Neural progenitor cell (in vitro differentiated cells): ENCODE measurements around the gene EBF4.

Experiments
- EZH2 ChIP-seq: fragments of 200-600 bp; sonication (generic); IDR thresholded peaks from 2 replicates; pipeline ENCODE4 v1.6.1; 2017; ENCODE audit warnings: antibody characterized with exemption, mild to moderate bottlenecking, moderate library complexity
- EZH2phosphoT487 ChIP-seq: fragments of 200-600 bp; sonication (generic); IDR thresholded peaks from 2 replicates; pipeline ENCODE4 v1.6.1; 2017; ENCODE audit warnings: antibody characterized with exemption
- TF ChIP-seq, protein P1 (sequence below): fragments of 200-600 bp; sonication (generic); IDR thresholded peaks from 2 replicates; pipeline ENCODE4 v1.5.1; 2017; ENCODE audit warnings: antibody characterized with exemption, mild to moderate bottlenecking

DNA sequence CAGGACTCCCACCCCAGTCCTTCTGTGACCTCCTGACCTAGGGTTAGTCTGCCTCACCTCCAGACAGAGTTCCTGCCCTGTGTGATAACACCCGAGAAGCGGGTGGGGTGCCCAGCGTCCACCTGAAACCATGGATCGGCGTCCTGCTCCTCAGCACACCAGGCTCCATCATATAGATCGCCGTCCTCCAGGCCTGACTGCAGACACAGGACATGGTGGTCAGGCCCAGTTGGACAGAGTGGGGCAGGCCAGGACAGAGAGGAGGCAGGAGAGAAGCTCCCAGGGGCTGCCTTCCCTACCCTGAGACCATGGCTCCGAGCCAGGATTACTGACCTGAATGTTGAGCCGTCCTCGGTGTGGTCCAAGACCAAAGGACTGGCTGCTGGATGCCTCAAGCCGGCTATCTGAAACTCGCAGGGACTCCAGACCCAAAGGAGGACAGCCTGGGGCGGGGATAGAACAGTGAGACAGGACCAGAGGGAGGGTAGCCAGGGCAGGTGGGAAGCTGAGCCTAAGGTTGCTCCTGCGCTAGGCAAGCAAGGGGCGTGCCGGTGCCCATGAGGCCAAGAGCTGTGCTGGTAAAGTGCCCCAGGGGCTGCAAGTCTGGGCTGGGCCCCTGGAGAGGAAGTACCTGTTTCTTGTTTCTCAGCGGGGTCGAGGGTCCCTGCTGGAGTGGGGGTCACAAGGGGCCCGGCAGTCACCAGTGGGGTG lies 105.7 kb downstream of the EBF4 start:
- TF ChIP-seq, protein P1, sequence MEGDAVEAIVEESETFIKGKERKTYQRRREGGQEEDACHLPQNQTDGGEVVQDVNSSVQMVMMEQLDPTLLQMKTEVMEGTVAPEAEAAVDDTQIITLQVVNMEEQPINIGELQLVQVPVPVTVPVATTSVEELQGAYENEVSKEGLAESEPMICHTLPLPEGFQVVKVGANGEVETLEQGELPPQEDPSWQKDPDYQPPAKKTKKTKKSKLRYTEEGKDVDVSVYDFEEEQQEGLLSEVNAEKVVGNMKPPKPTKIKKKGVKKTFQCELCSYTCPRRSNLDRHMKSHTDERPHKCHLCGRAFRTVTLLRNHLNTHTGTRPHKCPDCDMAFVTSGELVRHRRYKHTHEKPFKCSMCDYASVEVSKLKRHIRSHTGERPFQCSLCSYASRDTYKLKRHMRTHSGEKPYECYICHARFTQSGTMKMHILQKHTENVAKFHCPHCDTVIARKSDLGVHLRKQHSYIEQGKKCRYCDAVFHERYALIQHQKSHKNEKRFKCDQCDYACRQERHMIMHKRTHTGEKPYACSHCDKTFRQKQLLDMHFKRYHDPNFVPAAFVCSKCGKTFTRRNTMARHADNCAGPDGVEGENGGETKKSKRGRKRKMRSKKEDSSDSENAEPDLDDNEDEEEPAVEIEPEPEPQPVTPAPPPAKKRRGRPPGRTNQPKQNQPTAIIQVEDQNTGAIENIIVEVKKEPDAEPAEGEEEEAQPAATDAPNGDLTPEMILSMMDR: no peak
- TF ChIP-seq EZH2phosphoT487 (no peak), EZH2 (no peak)
